Spleen (tissue), 7 donors: ENCODE measurements around the gene P2RY14.

Source experiments
- CTCF ChIP-seq, 11 experiments: fragments of 200-600 bp in 7 of 11; fragments of 450-650 bp in 4 of 11; sonication (generic) in 4 of 11; IDR thresholded peaks in 8 of 11; conservative IDR thresholded peaks in 3 of 11; 1 replicate in 7 of 11; 2 replicates in 4 of 11; pipeline versions ENCODE4 v1.4.0 to v1.8.0; 2016 to 2021; ENCODE audit warnings: antibody characterized with exemption in 11 of 11, inconsistent platforms in 4 of 11, mild to moderate bottlenecking in 1 of 11
- POLR2A ChIP-seq, 3 donors: fragments of 450-650 bp; IDR thresholded peaks; one replicate each; pipeline ENCODE4 v1.5.1; 2017; ENCODE audit warnings: antibody characterized with exemption in 3 of 3, mild to moderate bottlenecking in 1 of 3
- donor health status: DM: no; HTN: no; CAD: no; lungs with moderate emphysema.
- donor health status: DM: no; HTN: no; CAD: no.
- donor health status: DM: no; HTN: no; CAD: no.

- TF ChIP-seq CTCF (IDR thresholded peaks at IDR 0.05 in 8 of 11, conservative IDR thresholded peaks at IDR 0.05 in 3 of 11), result no peak
- TF ChIP-seq POLR2A (IDR thresholded peaks at IDR 0.05), result no peak
Observed at GRCh38 chr3:151265866-151266265, 12.5 kb downstream of the P2RY14 start.
